HepG2 (cell line): ENCODE results near the gene DRC7. TPM values are rescaled to one million over a fixed set of nuclear protein-coding genes. Genes with fewer than 3 reads are reported as not detected.

Source experiments
- ATAC-seq: fragments of 200-7000 bp; cut with Tn5 transposase; 3 replicates; pipeline ENCODE4 v1.9.1; 2020; ENCODE audit warnings: mild to moderate bottlenecking, moderate library complexity
- BruUV-seq: library from RNA; stranded (reverse); fragments of 400-500 nt; replicated peaks from 2 replicates; lab custom pipeline; 2021; lab: Mats Ljungman, UMichigan
- CTCF ChIA-PET: fragments of 300-600 bp; formaldehyde crosslinking; extraction: SDS; loops from one replicate; lab custom pipeline; 2021; ENCODE audit warnings: low total read pairs, inconsistent platforms, low intra/inter-chr PET ratio; lab: Yijun Ruan, JAX
- POLR2A ChIA-PET: fragments of 350-600 bp; sonication (Branson Sonifier 250); formaldehyde crosslinking; loops from one replicate; lab custom pipeline; 2020; ENCODE audit warnings: antibody characterized with exemption, inconsistent platforms; lab: Yijun Ruan, JAX
- DNase-seq: peaks from one replicate; pipeline ENCODE4 v3.0.0-alpha.2; 2015; ENCODE audit warnings: low spot score
- FAIRE-seq: peaks from 3 replicates; lab custom pipeline; 2011; peaks lifted over from hg19 to GRCh38; lab: Jason Lieb, UNC
- H2AFZ ChIP-seq: one replicate; pipeline ENCODE4 v1.6.1; 2011; ENCODE audit warnings: low read length, inconsistent platforms
- H3K27ac ChIP-seq: fragments of 300-600 bp; 3 replicates; pipeline ENCODE4 v1.8.0; 2011; ENCODE audit warnings: mixed run types, mild to moderate bottlenecking, mixed read lengths, low read length, inconsistent platforms; ENCODE audit not compliant: insufficient read depth; ENCODE audit errors: extremely low read length
- H3K27me3 ChIP-seq, 2 experiments: fragments of 200-600 bp in 1 of 2; 2 replicates in 1 of 2; 3 replicates in 1 of 2; pipeline versions ENCODE4 v1.6.0 to v1.8.0; 2011; ENCODE audit warnings: low read length in 2 of 2, mild to moderate bottlenecking in 2 of 2, moderate library complexity in 2 of 2, inconsistent platforms in 1 of 2; ENCODE audit not compliant: insufficient read depth in 2 of 2, control insufficient read depth in 1 of 2
- H3K36me3 ChIP-seq, 2 experiments: fragments of 200-600 bp in 1 of 2; replicated peaks in 1 of 2; 2 replicates in 1 of 2; 3 replicates in 1 of 2; pipeline versions ENCODE4 v1.5.1 to v1.8.0; 2011; ENCODE audit warnings: low read length in 2 of 2, inconsistent platforms in 1 of 2; ENCODE audit not compliant: insufficient read depth in 2 of 2, control insufficient read depth in 1 of 2
- H3K4me1 ChIP-seq: 2 replicates; pipeline ENCODE4 v1.5.1; 2012; ENCODE audit warnings: low read length, inconsistent platforms; ENCODE audit not compliant: insufficient read depth
- H3K4me2 ChIP-seq: 2 replicates; pipeline ENCODE4 v1.6.0; 2011; ENCODE audit warnings: low read depth, low read length, inconsistent platforms
- H3K4me3 ChIP-seq, 3 experiments: fragments of 200-600 bp in 1 of 3; sonication (generic), shearing (Covaris generic) in 1 of 3; replicated peaks in 1 of 3; 2 replicates each; pipeline ENCODE4 v1.5.1; 2011 to 2016; ENCODE audit warnings: low read length in 3 of 3, inconsistent platforms in 2 of 3, low read depth in 2 of 3, mild to moderate bottlenecking in 2 of 3, control low read depth in 1 of 3, mixed read lengths in 1 of 3; ENCODE audit not compliant: insufficient read depth in 1 of 3
- H3K79me2 ChIP-seq: one replicate; pipeline ENCODE4 v1.6.1; 2011; ENCODE audit warnings: low read length, inconsistent platforms; ENCODE audit not compliant: insufficient read depth
- H3K9ac ChIP-seq: 2 replicates; pipeline ENCODE4 v1.6.0; 2011; ENCODE audit warnings: mild to moderate bottlenecking, low read depth, low read length, inconsistent platforms; ENCODE audit not compliant: insufficient read depth
- H3K9me3 ChIP-seq: 2 replicates; pipeline ENCODE4 v1.5.1; 2012; ENCODE audit warnings: mild to moderate bottlenecking, low read length
- H4K20me1 ChIP-seq: 2 replicates; pipeline ENCODE4 v1.6.0; 2011; ENCODE audit warnings: inconsistent platforms, mild to moderate bottlenecking, low read length, moderate library complexity; ENCODE audit not compliant: insufficient read depth
- ADNP ChIP-seq: sonication (generic); formaldehyde crosslinking; IDR thresholded peaks from 2 replicates; pipeline ENCODE4 v1.4.0; 2020; ENCODE audit warnings: missing genetic modification reagents
- ATRX ChIP-seq: sonication (generic); formaldehyde crosslinking; IDR thresholded peaks from 2 replicates; pipeline ENCODE4 v1.4.0; 2020; ENCODE audit warnings: missing genetic modification reagents, borderline replicate concordance
- BRCA1 ChIP-seq: sonication (generic); formaldehyde crosslinking; IDR thresholded peaks from 2 replicates; pipeline ENCODE4 v1.4.0; 2020; ENCODE audit warnings: missing genetic modification reagents
- ETV6 ChIP-seq: sonication (generic); formaldehyde crosslinking; conservative IDR thresholded peaks from 2 replicates; pipeline ENCODE4 v1.4.0; 2020; ENCODE audit warnings: missing genetic modification reagents
- FIP1L1 ChIP-seq: fragments of 200-400 bp; formaldehyde crosslinking; IDR thresholded peaks from 2 replicates; pipeline ENCODE4 v1.6.1; 2018; ENCODE audit warnings: low read depth, mild to moderate bottlenecking, low read length, moderate library complexity, borderline replicate concordance; ENCODE audit not compliant: insufficient read depth
- HMG20B ChIP-seq: conservative IDR thresholded peaks from 2 replicates; pipeline ENCODE4 v1.6.1; 2016; ENCODE audit warnings: missing genetic modification reagents, missing compliant biosample characterization
- JUN ChIP-seq: sonication (generic); formaldehyde crosslinking; IDR thresholded peaks from 2 replicates; pipeline ENCODE4 v1.4.0; 2020; ENCODE audit warnings: mild to moderate bottlenecking, missing genetic modification reagents
- MAFK ChIP-seq, 2 experiments: IDR thresholded peaks in 1 of 2; conservative IDR thresholded peaks in 1 of 2; 2 replicates each; pipeline ENCODE4 v1.6.1; 2011; ENCODE audit warnings: improper control_type of control experiment in 2 of 2, low read length in 2 of 2
- MYC ChIP-seq: sonication (generic); formaldehyde crosslinking; IDR thresholded peaks from 2 replicates; pipeline ENCODE4 v1.9.0; 2021; ENCODE audit warnings: missing genetic modification reagents, borderline replicate concordance
- MZF1 ChIP-seq: sonication (generic); formaldehyde crosslinking; IDR thresholded peaks from 2 replicates; pipeline ENCODE4 v1.8.1; 2023; ENCODE audit warnings: mild to moderate bottlenecking, missing genetic modification reagents, borderline replicate concordance
- SALL1 ChIP-seq: sonication (generic); formaldehyde crosslinking; IDR thresholded peaks from 2 replicates; pipeline ENCODE4 v1.8.0; 2022; ENCODE audit warnings: mild to moderate bottlenecking, missing genetic modification reagents
- STAG1 ChIP-seq: sonication (generic); formaldehyde crosslinking; IDR thresholded peaks from 2 replicates; pipeline ENCODE4 v1.4.0; 2020; ENCODE audit warnings: missing genetic modification reagents
- U2AF1 ChIP-seq: fragments of 200-400 bp; formaldehyde crosslinking; optimal IDR thresholded peaks from 2 replicates; pipeline ENCODE3; 2017; ENCODE audit warnings: mild to moderate bottlenecking, low read depth, low read length
- ZBTB21 ChIP-seq: sonication (generic); formaldehyde crosslinking; IDR thresholded peaks from 2 replicates; pipeline ENCODE4 v1.4.0; 2020; ENCODE audit warnings: missing genetic modification reagents
- ZNF225 ChIP-seq: sonication (generic); formaldehyde crosslinking; IDR thresholded peaks from 2 replicates; pipeline ENCODE4 v1.4.0; 2020; ENCODE audit warnings: mild to moderate bottlenecking, missing genetic modification reagents
- WGBS: methylation state at CpG from one replicate; pipeline ENCODE4 v1.1.6; 2017; ENCODE audit warnings: low lambda C conversion rate; 5-methylcytosine and 5-hydroxymethylcytosine counted together
- in situ Hi-C: cut with HindIII; loops from 2 replicates; pipeline ENCODE4 v1.10.0; 2017; ENCODE audit warnings: low pct_unique_long_range_greater_than_20kb; ENCODE audit not compliant: extremely low pct_ligation_motif_present
- intact Hi-C: fragments of 100-400 bp; cut with micrococcal nuclease; formaldehyde crosslinking; loops from one replicate; pipeline ENCODE4 v1.10.0; 2022; ENCODE audit not compliant: unreplicated experiment
- polyA plus RNA-seq, 8 experiments: library from polyadenylated mRNA; depleted of rRNA in 3 of 8; stranded (reverse) in 7 of 8; unstranded in 1 of 8; fragments of >200 nt; fragmentation: Illumina TruSeq in 4 of 8; extraction: Trizol in 4 of 8; gene quantifications; 2 replicates each; pipeline versions ENCODE4 v1.2.1 to v1.2.3, GENCODE V29; 2011 to 2016; ENCODE audit warnings: low read depth in 4 of 8, missing spikeins in 1 of 8, mixed read lengths in 1 of 8; ENCODE audit not compliant: insufficient read depth in 1 of 8
- total RNA-seq, 5 experiments: library from RNA; depleted of rRNA; stranded (reverse); fragments of >200 nt; fragmentation: Illumina TruSeq; extraction: Trizol; gene quantifications; 2 replicates each; pipeline ENCODE4 v1.2.3, GENCODE V29; 2016; ENCODE audit warnings: low read depth in 1 of 5
- TF ChIP-seq, protein P1 (sequence below): IDR thresholded peaks from 2 replicates; pipeline ENCODE4 v1.6.1; 2016; ENCODE audit warnings: mild to moderate bottlenecking
- TF ChIP-seq, protein P2 (sequence below): sonication (generic); formaldehyde crosslinking; IDR thresholded peaks from 2 replicates; pipeline ENCODE4 v1.5.0; 2020; ENCODE audit warnings: mild to moderate bottlenecking, missing genetic modification reagents

Gene DRC7
- total and polyA plus RNA-seq, 2 of the 13 experiments (the other 11 are each of a cell fraction or from before 2014, with no cell fraction given): 2.7 to 3.4 TPM

DNA sequence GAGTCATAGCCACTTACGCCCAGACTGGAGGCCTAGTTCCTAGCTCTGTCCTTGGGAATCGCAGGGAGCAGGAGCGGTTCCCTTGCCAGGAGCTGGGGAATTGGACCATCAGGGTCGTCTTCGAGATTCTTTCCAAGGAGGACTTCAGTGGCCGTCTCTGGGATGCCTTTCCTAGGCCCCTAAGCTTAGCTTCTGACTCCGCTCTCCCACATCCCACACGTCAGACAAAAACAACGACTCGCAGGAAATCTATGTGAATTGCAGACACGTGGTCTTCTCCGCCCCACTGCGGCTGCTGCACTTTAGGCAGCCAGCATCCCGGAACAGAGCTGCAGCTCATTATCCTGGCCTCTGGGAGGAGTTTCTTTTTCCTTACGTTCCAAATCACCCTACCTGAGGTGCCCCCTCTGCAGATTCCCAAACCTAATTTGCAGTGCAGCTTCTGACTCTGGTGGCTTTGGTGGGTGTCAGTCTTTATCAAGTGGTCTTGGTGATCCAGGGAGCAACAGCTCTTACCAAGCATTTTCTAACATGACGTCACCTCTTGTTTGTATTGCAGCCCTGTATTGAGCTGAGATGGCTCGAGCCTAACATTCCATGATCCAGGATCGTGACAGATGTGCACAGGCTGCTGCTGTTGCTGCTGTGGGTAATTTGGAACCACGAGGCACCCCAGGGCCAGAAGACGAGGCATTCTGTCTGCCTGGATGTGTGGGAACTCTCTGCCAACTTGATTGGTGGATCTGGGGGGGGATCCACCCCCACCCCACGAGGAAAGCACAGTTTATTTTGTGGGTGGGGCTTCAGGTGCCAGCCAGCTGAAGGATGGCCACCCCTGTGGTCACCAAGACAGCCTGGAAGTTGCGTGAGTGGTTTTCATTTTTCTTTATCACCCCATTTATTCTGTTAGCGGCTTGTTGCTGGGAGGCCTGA lies 42.1 kb downstream of the DRC7 start:
- peak; percentile 47 for ATAC-seq
- peak overlapping the region; percentile 100 for H3K4me2 ChIP-seq
- H3K9me3 ChIP-seq: no peaks in the 10 kb centered on the region
- H2AFZ ChIP-seq: peak overlapping the region; percentile 16
- no peaks in the 10 kb centered on the region for H3K79me2 ChIP-seq
- H3K36me3 ChIP-seq: peaks cover 1 to 4% of the 10 kb centered on the region in 2 experiments; a peak in 1 of 5 replicates
- peak overlapping the region; percentile 82 to 91 (median 82) for H3K4me3 ChIP-seq
- POLR2A ChIA-PET: interaction anchor here (0.7 to 3.7 kb wide), 21 partner anchors 14 to 364 kb away, joined by 3 to 41 read pairs (median 8); partner anchors contain the start of genes ADGRG3, CX3CL1, DRC7 and KIFC3
- DNase-seq: peak; percentile 86
- H4K20me1 ChIP-seq: no peaks in the 10 kb centered on the region
- peaks cover 27% of the 10 kb centered on the region for H3K4me1 ChIP-seq
- no peaks in the 10 kb centered on the region; a peak in 1 of 5 replicates for H3K27me3 ChIP-seq
- peak overlapping the region; percentile 81 for H3K27ac ChIP-seq
- no TSS peak for BruUV-seq
- CTCF ChIA-PET: interaction anchor here (1.1 kb wide), 1 partner anchor 88 kb away, joined by 7 read pairs; no protein-coding TSS in a partner anchor
- peak overlapping the region; percentile 86 for H3K9ac ChIP-seq
- intact Hi-C loops: loop anchor here (5.0 to 10.0 kb wide), 2 partner anchors 144 to 268 kb away; partner anchors contain the start of genes USB1 and ZNF319
- WGBS: 10% methylated on average over 21 of the region's 23 CpGs
- FAIRE-seq: peak; percentile 92
- in situ Hi-C loops: no loop called here
- TF ChIP-seq ZNF225 (CRISPR knock-in tag) (0 out of 2 replicates have a peak, but pooled peaks have one; percentile 25), HMG20B (no peak), U2AF1 (no peak), SALL1 (CRISPR knock-in tag) (peak; percentile 36; the same call in 1 of the 2 replicates), STAG1 (peak; percentile 52), ZBTB21 (CRISPR knock-in tag) (peak; percentile 12; the same call in 1 of the 2 replicates), MZF1 (CRISPR knock-in tag) (no peak), JUN (peak; percentile 75), ATRX (no peak), MAFK (conservative IDR thresholded peaks at IDR 0.05 in 1 of 2, IDR thresholded peaks at IDR 0.05 in 1 of 2; ENCODE audit: low read length in 2 of 2) (peak; percentile 22 to 90; a peak in 2 of 4 replicates), ETV6 (CRISPR knock-in tag) (no peak), ADNP (CRISPR knock-in tag) (no peak), FIP1L1 (no peak), BRCA1 (no peak), MYC (peak; percentile 81)
- TF ChIP-seq, protein P1, sequence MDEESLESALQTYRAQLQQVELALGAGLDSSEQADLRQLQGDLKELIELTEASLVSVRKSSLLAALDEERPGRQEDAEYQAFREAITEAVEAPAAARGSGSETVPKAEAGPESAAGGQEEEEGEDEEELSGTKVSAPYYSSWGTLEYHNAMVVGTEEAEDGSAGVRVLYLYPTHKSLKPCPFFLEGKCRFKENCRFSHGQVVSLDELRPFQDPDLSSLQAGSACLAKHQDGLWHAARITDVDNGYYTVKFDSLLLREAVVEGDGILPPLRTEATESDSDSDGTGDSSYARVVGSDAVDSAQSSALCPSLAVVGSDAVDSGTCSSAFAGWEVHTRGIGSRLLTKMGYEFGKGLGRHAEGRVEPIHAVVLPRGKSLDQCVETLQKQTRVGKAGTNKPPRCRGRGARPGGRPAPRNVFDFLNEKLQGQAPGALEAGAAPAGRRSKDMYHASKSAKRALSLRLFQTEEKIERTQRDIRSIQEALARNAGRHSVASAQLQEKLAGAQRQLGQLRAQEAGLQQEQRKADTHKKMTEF (CRISPR knock-in tag): peak; percentile 63; the same call in 1 of the 2 replicates
- TF ChIP-seq, protein P2, sequence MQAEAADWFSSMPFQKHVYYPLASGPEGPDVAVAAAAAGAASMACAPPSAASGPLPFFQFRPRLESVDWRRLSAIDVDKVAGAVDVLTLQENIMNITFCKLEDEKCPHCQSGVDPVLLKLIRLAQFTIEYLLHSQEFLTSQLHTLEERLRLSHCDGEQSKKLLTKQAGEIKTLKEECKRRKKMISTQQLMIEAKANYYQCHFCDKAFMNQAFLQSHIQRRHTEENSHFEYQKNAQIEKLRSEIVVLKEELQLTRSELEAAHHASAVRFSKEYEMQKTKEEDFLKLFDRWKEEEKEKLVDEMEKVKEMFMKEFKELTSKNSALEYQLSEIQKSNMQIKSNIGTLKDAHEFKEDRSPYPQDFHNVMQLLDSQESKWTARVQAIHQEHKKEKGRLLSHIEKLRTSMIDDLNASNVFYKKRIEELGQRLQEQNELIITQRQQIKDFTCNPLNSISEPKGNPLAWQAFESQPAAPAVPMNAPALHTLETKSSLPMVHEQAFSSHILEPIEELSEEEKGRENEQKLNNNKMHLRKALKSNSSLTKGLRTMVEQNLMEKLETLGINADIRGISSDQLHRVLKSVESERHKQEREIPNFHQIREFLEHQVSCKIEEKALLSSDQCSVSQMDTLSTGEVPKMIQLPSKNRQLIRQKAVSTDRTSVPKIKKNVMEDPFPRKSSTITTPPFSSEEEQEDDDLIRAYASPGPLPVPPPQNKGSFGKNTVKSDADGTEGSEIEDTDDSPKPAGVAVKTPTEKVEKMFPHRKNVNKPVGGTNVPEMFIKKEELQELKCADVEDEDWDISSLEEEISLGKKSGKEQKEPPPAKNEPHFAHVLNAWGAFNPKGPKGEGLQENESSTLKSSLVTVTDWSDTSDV (CRISPR knock-in tag): no peak
